Bronchial epithelial cell (primary cell): Measurements from ENCODE around the gene AATK. TPM values are rescaled to one million over a fixed set of nuclear protein-coding genes. Genes with fewer than 3 reads are reported as not detected.

Experiments
- DNase-seq: peaks from one replicate; pipeline ENCODE4 v3.0.0-alpha.2; 2010; ENCODE audit warnings: low read depth
- FAIRE-seq: peaks from 2 replicates; lab custom pipeline; 2011; peaks lifted over from hg19 to GRCh38; lab: Jason Lieb, UNC
- H3K27me3 ChIP-seq: 2 replicates; pipeline ENCODE4 v1.5.1; 2011; ENCODE audit warnings: low read length; ENCODE audit not compliant: control insufficient read depth, insufficient read depth
- H3K36me3 ChIP-seq: 2 replicates; pipeline ENCODE4 v1.5.1; 2011; ENCODE audit warnings: low read length; ENCODE audit not compliant: control insufficient read depth, insufficient read depth
- H3K4me3 ChIP-seq: 2 replicates; pipeline ENCODE4 v1.5.1; 2011; ENCODE audit warnings: mild to moderate bottlenecking, low read depth, low read length, control low read depth
- total RNA-seq: library from RNA; depleted of rRNA; stranded (reverse); fragments of >200 nt; gene quantifications from 2 replicates; pipeline ENCODE4 v1.2.1, GENCODE V29; 2014
- TF ChIP-seq, protein P1 (sequence below): IDR thresholded peaks from 2 replicates; pipeline ENCODE4 v1.5.1; 2011; ENCODE audit warnings: mild to moderate bottlenecking, moderate library complexity, low read length, control low read depth, inconsistent platforms; ENCODE audit not compliant: insufficient read depth, severe bottlenecking

Gene AATK
- total RNA-seq, 1 donor from 2014 or later, result 0.79 TPM

DNA sequence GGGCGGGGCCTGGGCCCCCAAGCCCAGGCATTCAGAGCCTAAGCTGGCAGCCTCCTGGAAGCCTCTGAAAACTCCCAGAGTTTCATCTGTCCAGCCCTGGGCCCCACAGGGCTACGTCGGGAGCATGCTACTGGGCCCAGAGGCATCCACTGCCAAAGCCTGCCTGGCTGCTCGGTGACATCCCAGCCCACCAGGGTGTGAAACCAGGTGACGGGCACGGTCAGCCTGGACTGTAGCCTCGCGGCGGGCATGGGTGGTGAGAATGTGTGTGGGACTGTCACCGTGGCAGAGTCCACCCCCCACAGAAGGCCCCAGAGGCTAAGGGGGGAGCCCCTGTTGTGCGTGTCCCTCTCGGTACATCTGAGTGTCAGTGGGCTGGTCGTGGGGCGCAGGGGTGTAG is 25.6 kb upstream of the AATK start:
- DNase-seq, result no peak
- no peaks in the 10 kb centered on the region for H3K27me3 ChIP-seq
- no peaks in the 10 kb centered on the region for H3K36me3 ChIP-seq
- TF ChIP-seq, protein P1, sequence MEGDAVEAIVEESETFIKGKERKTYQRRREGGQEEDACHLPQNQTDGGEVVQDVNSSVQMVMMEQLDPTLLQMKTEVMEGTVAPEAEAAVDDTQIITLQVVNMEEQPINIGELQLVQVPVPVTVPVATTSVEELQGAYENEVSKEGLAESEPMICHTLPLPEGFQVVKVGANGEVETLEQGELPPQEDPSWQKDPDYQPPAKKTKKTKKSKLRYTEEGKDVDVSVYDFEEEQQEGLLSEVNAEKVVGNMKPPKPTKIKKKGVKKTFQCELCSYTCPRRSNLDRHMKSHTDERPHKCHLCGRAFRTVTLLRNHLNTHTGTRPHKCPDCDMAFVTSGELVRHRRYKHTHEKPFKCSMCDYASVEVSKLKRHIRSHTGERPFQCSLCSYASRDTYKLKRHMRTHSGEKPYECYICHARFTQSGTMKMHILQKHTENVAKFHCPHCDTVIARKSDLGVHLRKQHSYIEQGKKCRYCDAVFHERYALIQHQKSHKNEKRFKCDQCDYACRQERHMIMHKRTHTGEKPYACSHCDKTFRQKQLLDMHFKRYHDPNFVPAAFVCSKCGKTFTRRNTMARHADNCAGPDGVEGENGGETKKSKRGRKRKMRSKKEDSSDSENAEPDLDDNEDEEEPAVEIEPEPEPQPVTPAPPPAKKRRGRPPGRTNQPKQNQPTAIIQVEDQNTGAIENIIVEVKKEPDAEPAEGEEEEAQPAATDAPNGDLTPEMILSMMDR, result no peak
- no peak overlapping the region for H3K4me3 ChIP-seq
- no peak for FAIRE-seq

DNA sequence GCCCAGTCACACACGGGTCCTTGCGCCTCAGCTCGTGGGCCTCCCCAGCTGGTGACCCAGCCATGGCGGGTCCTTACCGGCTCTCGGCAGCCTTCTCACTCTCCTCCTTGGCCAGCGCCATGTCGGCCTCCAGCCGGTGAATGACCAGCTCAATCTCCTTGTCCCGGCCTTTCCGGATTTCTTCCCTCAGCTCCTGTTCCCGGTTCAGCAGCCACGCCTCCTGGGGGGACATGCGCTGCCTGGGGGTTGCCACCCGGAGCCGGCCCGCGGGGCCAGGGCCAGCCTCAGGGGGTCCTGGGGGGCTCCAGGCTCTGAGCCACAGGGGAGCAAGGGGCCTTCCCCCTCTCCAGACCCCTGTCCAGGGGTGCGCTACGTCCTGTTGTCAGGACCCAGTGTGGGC is 25.1 kb upstream of the AATK start:
- DNase-seq (no peak), FAIRE-seq (no peak)
- Histone ChIP-seq H3K4me3 (no peak overlapping the region), H3K27me3 (no peaks in the 10 kb centered on the region), H3K36me3 (no peaks in the 10 kb centered on the region)
- TF ChIP-seq, protein P1, result no peak

DNA sequence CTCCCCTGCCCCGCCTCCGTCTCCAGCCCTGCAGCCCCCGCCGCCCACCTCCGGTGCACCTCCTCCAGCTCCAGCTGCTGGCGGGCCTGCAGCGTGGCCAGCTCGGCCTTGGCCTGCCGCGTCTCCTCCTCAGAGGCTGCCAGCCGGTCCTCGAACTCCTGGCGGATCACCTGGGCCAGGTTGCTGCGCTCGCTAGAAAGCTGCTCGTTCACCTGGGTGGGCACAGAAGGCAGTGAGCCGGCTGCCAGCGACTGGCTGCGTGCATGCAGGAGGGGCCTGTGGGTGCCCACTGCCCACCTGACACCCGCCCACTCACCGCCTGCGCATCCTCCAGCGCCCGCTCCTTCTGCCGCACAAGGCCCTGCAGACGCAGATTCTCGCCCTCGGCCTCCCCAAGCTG is 24.6 kb upstream of the AATK start:
- TF ChIP-seq, protein P1, result no peak
- no peaks in the 10 kb centered on the region for H3K27me3 ChIP-seq
- no peak overlapping the region for H3K4me3 ChIP-seq
- FAIRE-seq, result no peak
- H3K36me3 ChIP-seq, result no peaks in the 10 kb centered on the region
- DNase-seq, result no peak

DNA sequence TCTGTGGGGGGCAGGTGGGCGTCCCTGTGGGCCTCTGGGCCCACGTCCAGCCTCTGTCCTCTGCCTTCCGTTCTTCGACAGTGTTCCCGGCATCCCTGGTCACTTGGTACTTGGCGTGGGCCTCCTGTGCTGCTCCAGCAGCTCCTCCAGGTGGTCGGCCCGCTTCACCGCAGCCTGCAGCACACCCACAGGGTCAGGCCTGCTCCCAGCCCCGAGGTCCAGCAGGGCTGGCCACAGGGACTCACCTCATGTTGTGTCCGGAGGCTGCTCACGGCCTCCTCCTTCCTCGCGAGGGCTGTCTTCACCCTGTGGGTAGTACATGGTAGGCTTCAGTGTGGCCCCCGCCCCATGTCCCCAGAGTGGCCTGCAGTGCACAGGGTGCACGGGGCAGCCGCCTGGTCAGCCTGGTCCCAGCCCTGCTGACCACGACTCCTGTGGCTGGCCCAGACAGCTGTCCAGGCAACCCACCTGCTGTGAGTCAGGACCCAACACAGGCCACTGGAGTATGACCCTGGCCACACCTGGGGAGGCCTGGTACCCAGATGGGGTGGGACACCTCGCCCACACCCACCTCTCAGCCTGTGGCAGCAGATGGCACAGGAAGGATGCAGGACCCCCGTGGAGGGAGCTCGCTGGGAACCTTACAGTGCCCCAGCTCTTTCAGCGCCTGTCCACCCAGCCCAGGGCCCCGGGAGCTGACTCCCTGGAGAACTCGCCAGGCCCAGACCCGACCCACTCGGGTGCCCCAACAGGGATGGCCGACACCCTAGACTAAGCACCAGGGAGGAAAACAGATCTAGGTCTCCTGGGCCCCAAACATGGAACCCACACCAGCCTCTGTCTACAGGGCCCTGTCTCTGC is 23.9 kb upstream of the AATK start:
- TF ChIP-seq, protein P1, result no peak
- Histone ChIP-seq H3K4me3 (no peak overlapping the region), H3K27me3 (no peaks in the 10 kb centered on the region), H3K36me3 (no peaks in the 10 kb centered on the region)
- DNase-seq, result no peak
- FAIRE-seq, result no peak

DNA sequence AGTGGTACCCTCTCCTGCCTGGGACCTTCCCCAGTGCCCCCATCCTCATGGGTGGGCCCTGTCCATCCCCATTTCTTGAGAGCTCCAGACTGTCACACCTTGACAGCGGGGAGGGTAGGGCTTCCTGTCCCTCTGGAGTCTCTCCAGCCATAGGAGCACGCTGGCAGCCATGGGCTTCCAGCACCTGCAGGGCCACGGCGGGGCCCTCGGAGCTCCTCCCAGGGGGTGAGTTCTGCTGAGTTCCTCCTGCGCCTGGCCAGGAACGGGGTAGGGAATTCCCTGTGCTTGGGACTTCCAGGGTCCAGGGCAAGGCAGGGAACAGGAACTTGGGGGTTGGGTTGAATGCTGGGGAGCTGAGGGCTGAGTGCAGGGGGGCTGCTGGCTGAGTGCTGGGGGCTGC is 23.0 kb upstream of the AATK start:
- Histone ChIP-seq H3K4me3 (no peak overlapping the region), H3K36me3 (no peaks in the 10 kb centered on the region), H3K27me3 (no peaks in the 10 kb centered on the region)
- DNase-seq (no peak), FAIRE-seq (no peak)
- TF ChIP-seq, protein P1, result no peak

DNA sequence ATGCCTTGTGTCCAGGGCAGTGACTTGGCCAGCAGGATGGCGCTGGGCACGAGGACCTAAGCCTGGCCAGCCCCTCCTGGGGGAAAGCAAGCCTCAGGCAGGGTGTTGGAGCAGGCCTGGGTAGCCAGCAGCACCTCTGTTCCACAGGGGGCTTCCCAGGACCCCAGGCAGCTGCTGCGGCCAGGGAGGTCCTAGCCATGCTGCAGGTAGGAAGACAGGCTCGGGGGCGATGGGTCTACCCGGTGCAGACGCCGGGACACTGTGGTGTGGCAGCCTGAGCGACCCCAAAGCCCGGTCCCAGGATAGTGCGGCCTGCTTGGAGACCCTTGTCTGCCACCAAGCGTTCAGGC is 22.4 kb upstream of the AATK start:
- Histone ChIP-seq H3K4me3 (no peak overlapping the region), H3K27me3 (no peaks in the 10 kb centered on the region), H3K36me3 (no peaks in the 10 kb centered on the region)
- DNase-seq (no peak), FAIRE-seq (no peak)
- TF ChIP-seq, protein P1, result no peak
